KBM-7 (cell line): ENCODE data around the gene GPR3.
A peak's percentile ranks its signal among the peaks of the same experiment; 100 is the strongest.
"Not testable (repeated sequence)": the region's sequence is repeated elsewhere in the genome, so short reads cannot be mapped to it uniquely, and the experiment has no call there.

Source experiments
- DNase-seq: peaks from one replicate; pipeline ENCODE4 v3.0.0-alpha.2; 2015
- in situ Hi-C: fragments of 300-500 bp; cut with MboI; formaldehyde crosslinking; loops from 2 replicates; pipeline ENCODE4 v1.14.3; 2020; ENCODE audit warnings: low sequenced_read_pairs, low pct_unique_long_range_greater_than_20kb, mixed read lengths

Gene GPR3

DNA sequence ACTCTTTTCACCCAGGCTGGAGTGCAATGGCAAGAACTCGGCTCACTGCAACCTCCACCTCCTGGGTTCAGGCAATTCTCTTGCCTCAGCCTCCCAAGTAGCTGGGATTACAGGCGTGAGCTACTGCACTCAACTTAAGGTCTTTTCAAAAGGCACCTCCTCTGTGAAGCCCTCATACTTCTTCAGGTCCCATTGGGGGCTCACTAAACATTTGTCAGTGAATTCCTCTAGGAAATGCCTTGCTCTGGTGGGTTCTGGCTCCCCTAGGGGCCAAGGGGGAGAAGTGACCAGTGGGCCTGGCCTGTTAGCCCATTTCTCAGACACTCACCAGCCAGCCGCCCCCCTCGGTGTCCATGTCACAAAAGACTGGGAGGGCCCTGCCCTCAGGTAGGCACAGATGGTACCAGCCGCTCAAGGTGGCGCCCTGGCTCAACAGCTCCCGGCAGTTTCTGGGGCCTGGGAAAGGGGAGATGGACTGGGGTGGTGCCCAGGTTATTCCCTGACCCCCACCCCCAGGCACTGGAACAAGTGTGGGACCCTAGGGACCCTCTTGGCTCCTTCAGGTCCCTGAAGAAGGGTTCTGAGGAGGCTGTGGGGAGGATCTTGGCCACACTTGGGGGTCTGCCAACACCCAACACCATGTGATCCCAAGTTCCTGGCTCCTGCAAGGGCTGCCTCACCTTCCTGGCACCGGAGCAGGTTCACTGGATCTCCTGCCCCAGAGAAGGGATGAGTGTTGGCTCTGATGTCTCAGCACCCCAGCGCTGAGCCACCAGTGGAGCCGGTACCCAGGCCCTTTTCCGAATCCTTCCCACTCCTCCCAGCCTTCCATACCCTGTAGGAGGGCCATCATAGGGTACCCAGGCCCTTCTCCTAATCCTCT lies 19.4 kb upstream of the GPR3 start:
- no peak for DNase-seq
- in situ Hi-C loops = loop anchor here (10.0 kb wide), 1 partner anchor 58 kb away; no protein-coding TSS in a partner anchor

DNA sequence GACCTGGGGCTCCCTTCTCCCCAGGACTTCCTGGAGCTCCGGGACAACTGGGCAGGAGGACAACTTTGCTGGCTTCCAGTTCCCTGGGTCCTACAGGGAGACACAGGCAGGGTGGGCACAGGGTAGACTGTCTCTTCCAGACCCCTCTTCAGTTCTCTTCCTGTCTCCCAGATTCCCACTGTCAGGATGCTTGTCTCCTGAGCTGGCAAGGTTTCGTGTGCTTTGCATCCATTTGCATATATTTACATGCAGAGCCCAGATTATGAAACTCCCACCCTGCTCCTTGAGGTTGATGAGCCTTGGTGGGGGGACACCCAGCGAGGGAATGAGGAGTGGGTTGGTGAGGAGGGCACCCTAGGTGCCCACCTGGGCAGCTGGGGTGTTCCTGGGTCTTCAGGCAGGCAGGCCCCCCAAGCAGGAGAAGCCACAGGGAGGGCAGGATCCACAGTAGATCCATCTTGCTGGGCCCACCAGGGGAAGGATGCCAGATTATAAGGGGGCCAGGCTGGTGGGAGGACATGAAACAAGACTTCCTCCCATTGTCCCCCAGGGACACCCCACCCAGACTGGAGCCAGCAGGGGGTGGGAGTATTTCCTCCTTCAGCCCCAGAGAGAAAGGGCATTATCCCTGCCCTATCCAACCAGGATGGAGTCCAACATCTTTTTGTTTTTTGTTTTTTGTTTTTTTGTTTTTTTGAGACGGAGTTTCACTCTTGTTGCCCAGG lies 17.9 kb upstream of the GPR3 start, which contains the start of gene FCN3:
FCN3 (minus strand) TSS at position 463 of the 725 bp plus-strand sequence; CDS start at position 457, 6 bp downstream.
- DNase-seq = no peak
- in situ Hi-C loops = loop anchor here (10.0 to 25.0 kb wide), 2 partner anchors 60 to 262 kb away; no protein-coding TSS in a partner anchor

GRCh38 chr1:27377760-27378495 lies 14.5 kb upstream of the GPR3 start:
- in situ Hi-C loops = loop anchor here (10.0 to 25.0 kb wide), 2 partner anchors 63 to 266 kb away; no protein-coding TSS in a partner anchor
- DNase-seq = peak; percentile 27

GRCh38 chr1:27379564-27380122 lies 12.8 kb upstream of the GPR3 start:
- no peak for DNase-seq
- in situ Hi-C loops = loop anchor here (10.0 to 25.0 kb wide), 2 partner anchors 65 to 267 kb away; no protein-coding TSS in a partner anchor

DNA sequence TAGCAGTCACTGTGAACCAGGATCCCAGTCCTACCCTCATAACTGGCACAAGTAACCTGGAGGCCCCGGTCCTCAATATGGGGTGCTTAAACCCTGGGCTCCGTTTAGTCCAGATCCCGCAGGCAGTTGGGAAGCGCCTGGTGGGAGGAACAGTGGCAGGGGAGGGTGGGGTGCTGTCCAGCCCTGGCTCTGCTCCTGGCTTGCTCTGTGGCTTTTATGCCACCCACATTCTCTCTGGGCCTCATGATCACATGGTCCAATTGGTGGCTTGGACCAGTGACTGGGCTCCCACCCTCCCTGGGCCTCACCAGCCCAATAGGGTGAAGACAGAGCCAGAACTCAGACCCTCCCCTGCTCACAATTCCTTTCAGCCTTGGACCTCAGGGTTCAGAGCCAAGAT lies 12.2 kb upstream of the GPR3 start:
- in situ Hi-C loops = loop anchor here (25.0 kb wide), 1 partner anchor 268 kb away; no protein-coding TSS in a partner anchor

GRCh38 chr1:27380766-27381733 lies 11.4 kb upstream of the GPR3 start:
- no peak for DNase-seq
- in situ Hi-C loops = loop anchor here (25.0 kb wide), 1 partner anchor 269 kb away; no protein-coding TSS in a partner anchor

More for the DNA sequence above, 12.2 kb upstream of the GPR3 start:
- DNase-seq = no peak

DNA sequence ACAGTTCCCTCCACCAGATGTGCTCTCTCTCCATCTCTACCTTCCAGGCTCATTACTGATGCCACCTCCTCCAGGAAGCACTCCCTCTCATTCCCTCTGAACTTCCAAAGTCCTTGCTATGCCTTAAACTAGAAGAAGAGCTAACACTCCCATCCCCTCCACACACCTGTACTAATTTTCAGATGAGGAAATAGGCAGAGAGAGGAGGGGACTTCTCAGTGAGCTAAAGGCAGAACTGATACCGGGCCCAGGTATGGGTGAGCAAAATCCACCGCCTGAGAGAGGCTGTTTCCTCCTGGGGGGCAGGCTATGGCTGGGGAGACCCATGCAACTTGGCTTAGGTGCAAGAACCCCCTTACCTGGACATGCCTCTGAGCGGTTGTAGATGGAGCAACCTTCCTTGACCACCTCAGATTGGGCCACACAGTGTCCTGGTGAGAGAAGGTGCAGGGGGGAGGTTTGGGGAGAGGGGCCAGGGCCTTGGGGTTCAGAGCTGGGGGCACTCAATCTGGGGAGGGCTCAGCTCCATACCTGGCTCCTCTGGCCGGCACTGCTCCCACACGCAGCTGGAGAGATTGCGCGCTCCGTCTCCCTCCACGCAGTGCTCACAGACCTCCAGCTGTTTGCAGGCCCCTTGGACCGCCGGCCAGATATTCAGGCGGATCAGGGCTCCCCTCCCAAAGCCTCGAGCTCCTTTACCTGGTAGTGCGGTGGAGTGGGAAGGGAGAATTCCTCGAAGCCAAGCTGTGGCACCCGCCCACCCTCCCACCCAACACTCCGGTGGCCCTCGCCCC lies 10.3 kb upstream of the GPR3 start:
- DNase-seq = no peak
- in situ Hi-C loops = loop anchor here (25.0 kb wide), 1 partner anchor 270 kb away; no protein-coding TSS in a partner anchor

DNA sequence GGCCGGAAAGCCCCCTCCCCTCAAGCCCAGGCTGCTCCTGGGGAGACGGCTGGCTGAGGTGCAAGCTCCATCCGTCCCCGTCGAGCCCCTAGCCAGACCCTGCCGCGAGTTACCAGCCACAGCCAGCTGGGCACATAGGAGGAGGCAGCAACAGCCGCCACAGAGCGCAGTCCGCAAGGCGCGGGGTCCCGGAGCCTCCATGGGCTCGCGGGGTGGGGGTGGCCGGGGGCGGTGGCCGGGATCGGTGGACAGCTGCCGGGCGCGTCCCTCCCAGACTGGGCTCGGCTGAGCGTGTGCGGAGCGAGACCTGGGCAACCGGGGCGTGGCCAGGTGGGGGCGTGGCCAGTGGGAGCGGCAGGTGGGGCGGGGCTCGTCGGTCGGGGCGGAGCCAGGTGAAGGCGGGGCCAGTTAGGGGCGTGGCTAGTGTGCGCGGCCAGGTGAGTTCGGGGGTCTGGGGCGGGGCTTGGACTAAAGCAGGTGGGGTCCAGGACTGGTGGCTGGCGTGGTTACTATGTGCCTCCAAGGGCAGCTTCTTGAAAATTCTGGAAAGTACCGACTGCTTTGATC lies 9.3 kb upstream of the GPR3 start, which contains the start of gene CD164L2:
CD164L2 (minus strand) TSS at position 295 of the 567 bp plus-strand sequence; CDS start at position 201, 94 bp downstream.
- DNase-seq = no peak
- in situ Hi-C loops = loop anchor here (25.0 kb wide), 1 partner anchor 271 kb away; no protein-coding TSS in a partner anchor

DNA sequence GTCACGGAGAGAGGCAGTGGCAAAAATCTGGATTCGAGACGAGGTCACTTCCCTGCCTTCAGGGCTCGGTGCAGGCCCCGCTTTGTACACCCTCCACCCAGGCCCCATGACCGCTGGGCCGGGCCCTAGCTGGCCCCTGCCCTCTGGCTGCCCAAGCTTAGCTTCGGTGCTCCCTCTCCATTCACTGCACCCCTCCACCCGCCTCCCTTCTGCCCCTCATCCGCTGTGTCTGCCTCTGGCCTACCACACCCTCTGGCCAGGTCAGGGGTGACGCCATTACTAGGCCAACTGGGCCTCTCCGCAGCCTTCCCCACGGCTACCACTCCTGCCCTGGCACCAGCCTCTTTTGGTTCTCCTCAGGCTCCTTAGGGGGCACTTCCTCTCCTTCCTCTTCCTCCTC lies 8.8 kb upstream of the GPR3 start:
- in situ Hi-C loops = loop anchor here (25.0 kb wide), 1 partner anchor 271 kb away; no protein-coding TSS in a partner anchor
- no peak for DNase-seq

DNA sequence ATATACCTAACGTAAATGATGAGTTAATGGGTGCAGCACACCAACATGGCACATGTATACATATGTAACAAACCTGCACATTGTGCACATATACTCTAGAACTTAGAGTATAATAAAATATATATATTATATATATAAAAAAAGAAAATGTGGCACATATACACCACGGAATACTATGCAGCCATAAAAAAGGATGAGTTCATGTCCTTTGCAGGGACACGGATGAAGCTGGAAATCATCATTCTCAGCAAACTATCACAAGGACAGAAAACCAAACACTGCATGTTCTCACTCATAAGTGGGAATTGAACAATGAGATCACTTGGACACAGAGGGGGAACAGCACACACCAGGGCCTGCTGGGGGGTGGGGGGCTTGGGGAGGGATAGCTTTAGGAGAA lies 7.6 kb upstream of the GPR3 start:
- in situ Hi-C loops = loop anchor here (25.0 kb wide), 1 partner anchor 272 kb away; no protein-coding TSS in a partner anchor
- DNase-seq = not testable (repeated sequence)

DNA sequence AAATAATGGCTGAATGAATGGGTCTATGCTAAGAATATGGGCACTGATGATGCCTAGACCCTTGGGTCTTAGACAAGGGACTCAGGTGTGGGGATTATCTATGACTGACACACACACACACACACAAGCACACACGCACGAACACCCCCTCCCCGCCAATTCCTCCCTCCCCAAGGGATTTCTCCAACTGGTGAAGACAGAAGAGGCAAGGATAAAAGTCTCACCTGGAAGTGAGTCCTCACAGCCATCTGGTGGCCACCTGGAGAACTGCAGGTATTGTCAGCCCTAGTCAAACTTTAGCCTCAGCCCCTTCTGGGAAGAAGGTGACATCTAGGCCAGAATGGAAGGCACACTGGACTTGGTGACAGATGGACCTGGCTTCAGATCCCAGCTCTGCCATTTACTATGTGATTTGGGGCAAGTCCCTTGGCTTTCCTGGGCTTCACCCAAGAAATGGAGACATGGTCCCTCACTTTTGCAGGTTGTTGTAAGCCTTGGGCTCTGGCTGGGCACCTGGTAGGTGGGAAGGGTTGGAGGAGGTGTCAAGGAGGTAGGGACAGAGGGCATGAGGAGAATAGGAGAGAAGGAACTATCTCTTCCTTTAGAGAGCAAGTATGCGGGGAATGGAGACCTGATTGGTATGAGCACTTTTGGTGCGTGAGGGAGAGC lies 4.0 kb upstream of the GPR3 start:
- in situ Hi-C loops = loop anchor here (25.0 kb wide), 1 partner anchor 276 kb away; no protein-coding TSS in a partner anchor
- DNase-seq = peak; percentile 73

GRCh38 chr1:27391511-27392095 lies 819 bp upstream of the GPR3 start:
- in situ Hi-C loops = loop anchor here (25.0 kb wide), 1 partner anchor 279 kb away; no protein-coding TSS in a partner anchor
- no peak for DNase-seq

- in situ Hi-C loops = loop anchor here (25.0 kb wide), 1 partner anchor 281 kb away; no protein-coding TSS in a partner anchor
Observed at GRCh38 chr1:27392778-27393635, 585 bp downstream of the GPR3 start.

GRCh38 chr1:27393641-27394281 lies 1.3 kb downstream of the GPR3 start:
- in situ Hi-C loops = loop anchor here (25.0 kb wide), 1 partner anchor 281 kb away; no protein-coding TSS in a partner anchor
- no peak for DNase-seq

More at GRCh38 chr1:27392778-27393635, 585 bp downstream of the GPR3 start:
- DNase-seq = peak; percentile 32
